ENCODE data around the gene EDDM3A. TPM values are rescaled to one million over a fixed set of nuclear protein-coding genes. Genes with fewer than 3 reads are reported as not detected.

Gene EDDM3A
- total RNA-seq, 1 experiment from 2014 or later = not detected

GRCh38 chr14:20774258-20774824 lies 28.7 kb downstream of the EDDM3A start:
- no peak for TF ChIP-seq CTCF (IDR thresholded peaks at IDR 0.05; ENCODE audit: unreplicated experiment)
- H3K36me3 Mint-ChIP-seq (ENCODE audit: insufficient read depth, unreplicated experiment) = no peaks in the 10 kb centered on the region
- H3K9me3 Mint-ChIP-seq (ENCODE audit: low read depth, unreplicated experiment) = no peaks in the 10 kb centered on the region
- DNase-seq = no peak
- H3K4me1 Mint-ChIP-seq (ENCODE audit: low read depth, unreplicated experiment) = peaks cover 12% of the 10 kb centered on the region
- no peaks in the 10 kb centered on the region for H3K27me3 Mint-ChIP-seq (ENCODE audit: unreplicated experiment)
- CTCF ChIA-PET = no interaction called here
- H3K27ac Mint-ChIP-seq (ENCODE audit: unreplicated experiment) = no peak overlapping the region
- intact Hi-C loops (cut with micrococcal nuclease; ENCODE audit: unreplicated experiment) = no loop called here
- no peak overlapping the region for H3K4me3 Mint-ChIP-seq (ENCODE audit: low read depth, unreplicated experiment)
- BruUV-seq (replicated peaks) = no TSS peak

GRCh38 chr14:20775043-20775442 lies 29.4 kb downstream of the EDDM3A start:
- intact Hi-C loops (cut with micrococcal nuclease; ENCODE audit: unreplicated experiment) = no loop called here
- no peak for TF ChIP-seq CTCF (IDR thresholded peaks at IDR 0.05; ENCODE audit: unreplicated experiment)
- Mint-ChIP-seq H3K27me3 (ENCODE audit: unreplicated experiment) (no peaks in the 10 kb centered on the region), H3K36me3 (ENCODE audit: insufficient read depth, unreplicated experiment) (no peaks in the 10 kb centered on the region), H3K27ac (ENCODE audit: unreplicated experiment) (no peak overlapping the region), H3K9me3 (ENCODE audit: low read depth, unreplicated experiment) (no peaks in the 10 kb centered on the region), H3K4me3 (ENCODE audit: low read depth, unreplicated experiment) (no peak overlapping the region), H3K4me1 (ENCODE audit: low read depth, unreplicated experiment) (peaks cover 12% of the 10 kb centered on the region)
- CTCF ChIA-PET = no interaction called here
- BruUV-seq (replicated peaks) = no TSS peak
- DNase-seq = no peak

- Mint-ChIP-seq H3K27me3 (ENCODE audit: unreplicated experiment) (no peaks in the 10 kb centered on the region), H3K4me1 (ENCODE audit: low read depth, unreplicated experiment) (peaks cover 12% of the 10 kb centered on the region), H3K36me3 (ENCODE audit: insufficient read depth, unreplicated experiment) (no peaks in the 10 kb centered on the region), H3K9me3 (ENCODE audit: low read depth, unreplicated experiment) (no peaks in the 10 kb centered on the region), H3K4me3 (ENCODE audit: low read depth, unreplicated experiment) (no peak overlapping the region), H3K27ac (ENCODE audit: unreplicated experiment) (no peak overlapping the region)
- no TSS peak for BruUV-seq (replicated peaks)
- intact Hi-C loops (cut with micrococcal nuclease; ENCODE audit: unreplicated experiment) = no loop called here
- no peak for TF ChIP-seq CTCF (IDR thresholded peaks at IDR 0.05; ENCODE audit: unreplicated experiment)
- CTCF ChIA-PET = no interaction called here
- no peak for DNase-seq
These were observed 30.2 kb downstream of the EDDM3A start for GRCh38 chr14:20775901-20776300.

GRCh38 chr14:20781803-20782202 lies 36.1 kb downstream of the EDDM3A start:
- Mint-ChIP-seq H3K27ac (ENCODE audit: unreplicated experiment) (no peak overlapping the region), H3K36me3 (ENCODE audit: insufficient read depth, unreplicated experiment) (no peaks in the 10 kb centered on the region)

More at GRCh38 chr14:20781803-20782202, 36.1 kb downstream of the EDDM3A start:
- intact Hi-C loops (cut with micrococcal nuclease; ENCODE audit: unreplicated experiment) = no loop called here
- BruUV-seq (replicated peaks) = no TSS peak
- CTCF ChIA-PET = no interaction called here
- Mint-ChIP-seq H3K4me1 (ENCODE audit: low read depth, unreplicated experiment) (peaks cover 5% of the 10 kb centered on the region), H3K9me3 (ENCODE audit: low read depth, unreplicated experiment) (no peaks in the 10 kb centered on the region), H3K4me3 (ENCODE audit: low read depth, unreplicated experiment) (no peak overlapping the region), H3K27me3 (ENCODE audit: unreplicated experiment) (no peaks in the 10 kb centered on the region)
- TF ChIP-seq CTCF (IDR thresholded peaks at IDR 0.05; ENCODE audit: unreplicated experiment) = no peak
- no peak for DNase-seq

Data from Calu3 (cell line).